BJ (cell line): Measurements from ENCODE around the gene APCS. TPM values are rescaled to one million over a fixed set of nuclear protein-coding genes. Genes with fewer than 3 reads are reported as not detected.

Experiments used
- CTCF ChIA-PET: fragments of 350-600 bp; formaldehyde crosslinking; extraction: SDS; loops from one replicate; lab custom pipeline; 2021; ENCODE audit warnings: antibody characterized with exemption, inconsistent platforms; lab: Yijun Ruan, JAX
- POLR2A ChIA-PET: fragments of 300-600 bp; sonication (Branson Sonifier 250); formaldehyde crosslinking; extraction: SDS; loops from one replicate; lab custom pipeline; 2021; ENCODE audit warnings: antibody characterized with exemption; lab: Charles Lee
- DNase-seq: peaks from one replicate; pipeline ENCODE4 v3.0.0-alpha.2; 2011; ENCODE audit warnings: low read depth
- H3K27me3 ChIP-seq: 2 replicates; pipeline ENCODE4 v1.6.0; 2011; ENCODE audit warnings: low read length; ENCODE audit not compliant: control insufficient read depth, insufficient read depth
- H3K36me3 ChIP-seq: 2 replicates; pipeline ENCODE4 v1.5.1; 2011; ENCODE audit warnings: low read length; ENCODE audit not compliant: control insufficient read depth, insufficient read depth
- H3K4me3 ChIP-seq: 2 replicates; pipeline ENCODE4 v1.5.1; 2011; ENCODE audit warnings: low read depth, mild to moderate bottlenecking, control low read depth, low read length
- polyA plus RNA-seq: library from polyadenylated mRNA; depleted of rRNA; stranded (reverse); fragments of >200 nt; gene quantifications from 2 replicates; pipeline ENCODE4 v1.2.3, GENCODE V29; 2011
- TF ChIP-seq, protein P1 (sequence below): IDR thresholded peaks from 2 replicates; pipeline ENCODE4 v1.5.1; 2011; ENCODE audit warnings: low read depth, mild to moderate bottlenecking, control low read depth, inconsistent platforms, low read length, moderate library complexity; ENCODE audit not compliant: insufficient read depth

APCS gene
- polyA plus RNA-seq, 1 experiment: not detected

DNA sequence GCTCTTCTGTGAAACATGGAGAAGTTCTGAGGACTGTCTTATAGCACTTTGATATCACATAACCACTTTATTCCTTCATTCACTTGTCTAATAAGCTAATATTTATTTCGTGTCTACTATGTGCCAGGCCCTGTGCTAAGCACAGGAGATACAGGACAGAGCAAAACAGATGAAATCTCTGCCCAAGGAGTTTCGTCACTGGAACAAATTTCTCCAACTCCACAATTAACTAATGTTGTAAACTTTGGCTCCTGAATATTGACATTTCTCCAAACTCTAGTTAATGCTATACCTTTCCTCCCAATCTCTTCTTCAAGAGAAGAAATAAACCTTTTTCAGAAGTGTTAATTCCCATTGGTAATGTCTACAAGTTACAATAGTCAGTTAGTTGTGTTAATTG is 27.0 kb upstream of the APCS start:
- Histone ChIP-seq H3K27me3 (no peaks in the 10 kb centered on the region), H3K36me3 (no peaks in the 10 kb centered on the region), H3K4me3 (no peak overlapping the region)
- POLR2A ChIA-PET: no interaction called here
- no peak for DNase-seq
- CTCF ChIA-PET: no interaction called here
- TF ChIP-seq, protein P1, sequence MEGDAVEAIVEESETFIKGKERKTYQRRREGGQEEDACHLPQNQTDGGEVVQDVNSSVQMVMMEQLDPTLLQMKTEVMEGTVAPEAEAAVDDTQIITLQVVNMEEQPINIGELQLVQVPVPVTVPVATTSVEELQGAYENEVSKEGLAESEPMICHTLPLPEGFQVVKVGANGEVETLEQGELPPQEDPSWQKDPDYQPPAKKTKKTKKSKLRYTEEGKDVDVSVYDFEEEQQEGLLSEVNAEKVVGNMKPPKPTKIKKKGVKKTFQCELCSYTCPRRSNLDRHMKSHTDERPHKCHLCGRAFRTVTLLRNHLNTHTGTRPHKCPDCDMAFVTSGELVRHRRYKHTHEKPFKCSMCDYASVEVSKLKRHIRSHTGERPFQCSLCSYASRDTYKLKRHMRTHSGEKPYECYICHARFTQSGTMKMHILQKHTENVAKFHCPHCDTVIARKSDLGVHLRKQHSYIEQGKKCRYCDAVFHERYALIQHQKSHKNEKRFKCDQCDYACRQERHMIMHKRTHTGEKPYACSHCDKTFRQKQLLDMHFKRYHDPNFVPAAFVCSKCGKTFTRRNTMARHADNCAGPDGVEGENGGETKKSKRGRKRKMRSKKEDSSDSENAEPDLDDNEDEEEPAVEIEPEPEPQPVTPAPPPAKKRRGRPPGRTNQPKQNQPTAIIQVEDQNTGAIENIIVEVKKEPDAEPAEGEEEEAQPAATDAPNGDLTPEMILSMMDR: no peak

DNA sequence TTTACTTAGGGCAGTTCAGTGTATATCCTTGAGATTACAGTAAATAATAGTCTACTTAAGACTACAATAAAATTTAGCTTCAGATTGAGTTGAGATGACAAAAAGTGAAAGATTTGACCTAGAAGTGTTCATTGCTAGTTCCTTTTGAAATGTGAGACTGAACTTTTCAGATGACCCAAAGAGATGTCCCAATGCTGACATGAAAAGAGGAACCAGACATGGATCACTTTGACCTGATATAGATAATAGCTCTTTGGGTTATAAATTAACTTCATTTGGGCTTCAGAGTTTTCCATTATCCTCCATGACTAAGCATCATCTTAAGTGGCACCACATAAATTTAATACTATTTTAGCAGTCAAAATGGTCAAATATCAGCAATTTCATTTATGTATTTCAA is 26.1 kb upstream of the APCS start:
- H3K27me3 ChIP-seq: no peaks in the 10 kb centered on the region
- H3K36me3 ChIP-seq: no peaks in the 10 kb centered on the region
- TF ChIP-seq, protein P1: no peak
- no peak overlapping the region for H3K4me3 ChIP-seq
- ChIA-PET POLR2A (no interaction called here), CTCF (no interaction called here)
- DNase-seq: no peak

DNA sequence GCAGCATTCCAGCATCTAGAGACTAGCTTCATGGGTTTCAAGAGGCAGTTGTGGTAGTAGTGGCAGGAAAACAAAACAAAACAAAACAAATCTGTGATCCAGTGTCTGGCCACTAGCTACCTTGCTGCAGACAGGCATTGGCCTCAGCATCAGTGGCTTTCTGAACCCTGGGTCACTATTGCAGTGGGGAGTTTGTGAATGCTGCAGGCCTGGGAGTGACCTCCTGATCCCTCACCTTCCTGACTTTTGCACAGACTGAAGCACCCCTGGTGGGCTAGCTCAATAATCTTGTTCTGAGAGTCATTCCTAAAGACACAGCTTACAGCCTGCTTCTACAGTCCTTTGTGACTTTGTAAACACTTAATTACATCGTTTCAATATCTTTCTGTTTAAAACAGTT is 24.9 kb upstream of the APCS start:
- Histone ChIP-seq H3K36me3 (no peaks in the 10 kb centered on the region), H3K27me3 (no peaks in the 10 kb centered on the region), H3K4me3 (no peak overlapping the region)
- CTCF ChIA-PET: interaction anchor here (1.6 kb wide), 1 partner anchor 24 kb away, joined by 3 read pairs; no protein-coding TSS in a partner anchor
- TF ChIP-seq, protein P1: no peak
- POLR2A ChIA-PET: no interaction called here
- no peak for DNase-seq

DNA sequence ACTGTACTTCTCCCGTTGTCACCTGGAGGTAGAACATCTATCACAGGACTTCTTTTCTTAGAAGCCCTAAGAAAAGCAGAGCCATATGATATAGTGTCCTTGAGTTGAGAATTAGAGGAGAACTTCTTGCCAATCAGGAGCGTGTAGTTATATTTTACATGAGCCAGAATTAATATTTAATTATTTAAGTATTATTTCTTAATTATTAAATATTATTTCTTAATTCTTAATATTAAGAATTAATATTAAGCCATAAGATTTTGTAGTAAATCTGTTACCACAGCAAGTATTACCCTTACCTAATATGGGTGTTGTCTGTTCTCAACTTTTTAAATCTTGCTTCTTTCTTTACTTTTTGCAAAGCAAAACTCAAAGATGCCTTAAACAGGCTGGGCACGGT is 10.2 kb upstream of the APCS start:
- TF ChIP-seq, protein P1: no peak
- Histone ChIP-seq H3K36me3 (no peaks in the 10 kb centered on the region), H3K27me3 (no peaks in the 10 kb centered on the region), H3K4me3 (no peak overlapping the region)
- CTCF ChIA-PET: no interaction called here
- POLR2A ChIA-PET: no interaction called here
- no peak for DNase-seq

DNA sequence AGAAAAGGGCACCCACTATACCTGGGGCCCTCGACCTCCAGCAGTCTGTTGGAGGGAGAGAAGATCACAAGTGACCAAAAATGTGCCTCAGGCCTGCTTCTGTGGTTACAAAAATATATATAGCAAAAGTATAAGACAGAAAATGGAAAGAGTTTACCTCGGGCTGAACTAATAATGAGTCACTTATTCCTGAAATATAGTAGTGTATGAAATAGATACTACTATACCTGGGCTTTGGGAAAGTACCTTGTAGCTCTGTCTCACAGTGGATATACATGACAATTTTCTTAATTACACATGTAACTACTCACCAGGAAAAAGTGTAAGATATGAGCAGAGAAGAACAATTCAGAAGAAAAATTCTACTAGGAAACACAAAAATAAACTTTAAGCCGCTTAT is 7.3 kb upstream of the APCS start:
- no peak overlapping the region for H3K4me3 ChIP-seq
- TF ChIP-seq, protein P1: no peak
- no peaks in the 10 kb centered on the region; the same call in 1 of the 2 replicates for H3K27me3 ChIP-seq
- POLR2A ChIA-PET: no interaction called here
- CTCF ChIA-PET: interaction anchor here (1.2 kb wide), 1 partner anchor 29 kb away, joined by 4 read pairs; no protein-coding TSS in a partner anchor
- no peak for DNase-seq
- H3K36me3 ChIP-seq: no peaks in the 10 kb centered on the region
